BLaER1 treated with 17β-estradiol and CSF1 and Interleukin-3, amounts not matched to agents 10 nM and 100 nM (cell line): Measurements from ENCODE around the gene SEL1L3.

Experiments used
- H3K27ac ChIP-seq, 11 experiments: shearing (Covaris generic); formaldehyde crosslinking; 2 replicates each; pipeline ENCODE4 v1.8.1; 2022
- H3K27me3 ChIP-seq, 11 experiments: shearing (Covaris generic); formaldehyde crosslinking; 2 replicates each; pipeline ENCODE4 v1.8.1; 2022
- H3K36me3 ChIP-seq, 11 experiments: shearing (Covaris generic); formaldehyde crosslinking; 2 replicates each; pipeline ENCODE4 v1.8.1; 2022
- H3K4me1 ChIP-seq, 10 experiments: shearing (Covaris generic); formaldehyde crosslinking; 2 replicates each; pipeline ENCODE4 v1.8.1; 2022
- H3K4me2 ChIP-seq, 11 experiments: shearing (Covaris generic); formaldehyde crosslinking; 2 replicates each; pipeline ENCODE4 v1.8.1; 2022
- H3K4me3 ChIP-seq, 10 experiments: shearing (Covaris generic); formaldehyde crosslinking; 2 replicates each; pipeline ENCODE4 v1.8.1; 2022
- H3K9ac ChIP-seq, 11 experiments: shearing (Covaris generic); formaldehyde crosslinking; 2 replicates each; pipeline ENCODE4 v1.8.1; 2022
- H3K9me3 ChIP-seq, 11 experiments: shearing (Covaris generic); formaldehyde crosslinking; replicated peaks in 1 of 11; 2 replicates each; pipeline ENCODE4 v1.8.1; 2022
- H4K20me1 ChIP-seq, 11 experiments: shearing (Covaris generic); formaldehyde crosslinking; 2 replicates each; pipeline ENCODE4 v1.8.1; 2022
- Cebpa-rat ChIP-seq, 11 experiments: shearing (Covaris generic); IDR thresholded peaks; 2 replicates each; pipeline ENCODE4 v1.8.1; 2022

The SEL1L3 gene

DNA sequence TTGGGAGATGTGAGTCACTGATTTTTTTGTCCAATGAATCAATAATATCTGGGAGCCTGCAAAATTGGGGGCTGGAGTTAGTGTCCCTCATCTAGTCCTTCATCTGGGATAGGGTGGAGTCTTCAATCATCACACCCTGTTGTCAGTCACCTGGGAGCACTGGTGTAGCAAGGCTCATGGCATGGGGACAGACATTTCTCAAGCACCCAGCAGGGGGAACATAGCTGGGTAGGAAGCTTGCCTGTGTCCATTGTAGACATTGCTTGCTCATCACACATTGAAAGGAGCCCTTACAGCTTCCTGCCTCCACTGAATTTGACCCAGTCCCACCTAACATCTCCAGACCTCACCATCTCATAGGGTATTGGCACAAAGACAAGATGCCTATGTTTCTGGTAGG, 61.2 kb downstream of the SEL1L3 start:
- no peaks in the 10 kb centered on the region for H3K27me3 ChIP-seq
- peaks cover 7 to 93% (median 43%) of the 10 kb centered on the region in 11 experiments; a peak in 18 of 22 replicates for H3K36me3 ChIP-seq
- H3K4me1 ChIP-seq, result peaks cover 0 to 4% (median 0%) of the 10 kb centered on the region in 10 experiments; a peak in 1 of 20 replicates
- no peaks in the 10 kb centered on the region for H4K20me1 ChIP-seq
- no peak for TF ChIP-seq Cebpa-rat (IDR thresholded peaks at IDR 0.05)
- no peaks in the 10 kb centered on the region for H3K9me3 ChIP-seq
- H3K27ac ChIP-seq, result no peak overlapping the region
- H3K4me2 ChIP-seq, result no peak overlapping the region
- H3K9ac ChIP-seq, result no peak overlapping the region
- H3K4me3 ChIP-seq, result no peak overlapping the region

DNA sequence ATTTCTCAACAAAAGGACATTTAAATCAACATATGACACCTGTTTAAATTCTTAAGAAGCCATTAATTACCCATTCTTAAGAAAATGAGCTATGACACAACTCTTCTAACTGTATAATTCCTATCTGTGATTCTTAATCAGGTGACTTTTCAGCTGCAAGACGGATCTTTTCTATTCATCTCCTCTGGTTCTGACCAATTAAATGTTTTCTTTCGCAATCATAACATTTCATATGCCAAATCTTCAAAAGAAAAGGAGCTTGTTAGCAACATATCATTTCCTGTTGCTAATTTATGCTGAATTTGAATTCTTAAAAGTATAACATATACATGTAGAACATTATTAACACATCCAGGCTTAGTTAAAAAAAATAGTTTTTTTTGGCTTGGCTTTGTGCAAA, 62.5 kb downstream of the SEL1L3 start:
- peaks cover 0 to 4% (median 0%) of the 10 kb centered on the region in 10 experiments; a peak in 1 of 20 replicates for H3K4me1 ChIP-seq
- H3K9me3 ChIP-seq, result no peaks in the 10 kb centered on the region
- no peak overlapping the region for H3K9ac ChIP-seq
- H4K20me1 ChIP-seq, result no peaks in the 10 kb centered on the region
- no peaks in the 10 kb centered on the region for H3K27me3 ChIP-seq
- H3K27ac ChIP-seq, result no peak overlapping the region
- H3K36me3 ChIP-seq, result peaks cover 8 to 91% (median 37%) of the 10 kb centered on the region in 11 experiments; a peak in 18 of 22 replicates
- H3K4me2 ChIP-seq, result no peak overlapping the region
- TF ChIP-seq Cebpa-rat (IDR thresholded peaks at IDR 0.05), result no peak; a peak in 2 of 22 replicates
- H3K4me3 ChIP-seq, result no peak overlapping the region

GRCh38 chr4:25799522-25799921, 63.3 kb downstream of the SEL1L3 start:
- Histone ChIP-seq H3K36me3 (peaks cover 8 to 89% (median 39%) of the 10 kb centered on the region in 11 experiments; a peak in 18 of 22 replicates), H3K9me3 (no peaks in the 10 kb centered on the region), H4K20me1 (no peaks in the 10 kb centered on the region), H3K27ac (no peak overlapping the region), H3K4me3 (no peak overlapping the region), H3K4me2 (no peak overlapping the region), H3K4me1 (peaks cover 0 to 4% (median 0%) of the 10 kb centered on the region in 10 experiments; a peak in 1 of 20 replicates), H3K27me3 (no peaks in the 10 kb centered on the region), H3K9ac (no peak overlapping the region)
- TF ChIP-seq Cebpa-rat (IDR thresholded peaks at IDR 0.05), result no peak

DNA sequence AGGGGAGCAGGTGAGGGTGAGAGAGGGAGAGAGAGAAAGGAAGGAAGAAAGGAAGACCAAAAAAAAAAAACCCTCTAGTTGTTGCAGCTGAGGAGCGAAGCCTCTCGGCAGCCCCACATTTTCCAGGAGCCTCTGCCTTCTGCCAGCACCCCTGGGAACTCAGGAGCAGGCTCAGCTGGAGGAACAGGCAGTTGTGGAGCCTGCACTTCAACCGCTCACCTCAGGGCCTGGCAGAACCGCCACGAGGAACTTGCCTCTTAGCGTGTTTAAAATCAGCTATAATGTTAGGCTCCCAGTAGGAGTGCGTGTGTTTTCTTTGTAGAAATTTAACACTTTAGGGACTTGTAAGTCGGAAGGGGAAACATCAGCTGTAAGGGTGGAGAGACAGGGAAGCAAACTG, 65.7 kb downstream of the SEL1L3 start:
- H4K20me1 ChIP-seq, result no peaks in the 10 kb centered on the region
- H3K4me3 ChIP-seq, result no peak overlapping the region
- H3K36me3 ChIP-seq, result peaks cover 2 to 89% (median 36%) of the 10 kb centered on the region in 11 experiments; a peak in 18 of 22 replicates
- no peak overlapping the region for H3K4me2 ChIP-seq
- H3K4me1 ChIP-seq, result peaks cover 0 to 4% (median 0%) of the 10 kb centered on the region in 10 experiments; a peak in 1 of 20 replicates
- H3K9me3 ChIP-seq, result peaks cover 0 to 8% (median under 1%) of the 10 kb centered on the region in 11 experiments; a peak in 3 of 22 replicates
- no peak for TF ChIP-seq Cebpa-rat (IDR thresholded peaks at IDR 0.05)
- H3K9ac ChIP-seq, result no peak overlapping the region
- H3K27me3 ChIP-seq, result no peaks in the 10 kb centered on the region
- no peak overlapping the region for H3K27ac ChIP-seq

DNA sequence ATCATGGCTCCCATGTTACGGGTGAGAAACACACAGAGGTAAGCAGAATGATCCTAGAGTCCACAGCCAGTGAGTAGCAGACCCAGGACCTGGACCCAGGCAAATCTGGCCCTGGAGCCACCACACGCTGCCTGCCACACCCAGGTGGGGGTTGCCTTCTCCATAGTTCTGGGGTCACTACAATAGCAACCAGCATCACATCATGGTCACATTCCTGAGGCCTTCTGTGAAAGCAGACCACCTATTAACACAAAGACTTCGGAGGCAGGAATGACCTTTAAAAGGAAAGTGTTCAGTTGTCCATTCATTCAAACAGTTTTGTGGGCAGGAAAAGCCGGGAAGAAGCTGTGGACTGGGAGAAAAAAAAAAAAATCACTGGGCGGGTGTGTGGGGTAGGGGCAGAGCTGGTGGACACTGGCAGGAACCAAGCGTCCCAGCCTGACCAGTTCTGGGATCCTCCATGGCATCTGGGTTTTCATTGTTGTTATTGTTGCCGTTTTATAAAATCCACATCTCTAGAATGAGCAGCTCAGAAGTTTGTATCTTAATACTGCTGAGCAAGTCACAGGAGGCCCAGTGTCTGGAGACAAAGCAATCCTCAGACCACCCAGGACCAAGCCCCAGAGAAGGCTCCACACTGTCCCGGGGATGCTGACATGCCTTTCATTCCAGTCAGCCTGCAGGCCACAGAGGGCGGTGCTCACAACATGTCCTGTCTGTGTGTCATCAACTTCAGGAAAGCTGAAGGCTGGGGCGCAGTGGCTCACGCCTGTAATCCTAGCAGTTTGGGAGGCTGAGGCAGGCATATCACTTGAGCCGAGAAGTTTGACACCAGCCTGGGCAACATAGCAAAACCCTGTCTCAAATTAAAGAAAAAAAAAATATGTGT, 67.0 kb downstream of the SEL1L3 start:
- Histone ChIP-seq H3K9me3 (peaks cover 0 to 12% (median 4%) of the 10 kb centered on the region in 11 experiments; a peak in 3 of 22 replicates), H3K9ac (no peak overlapping the region), H3K4me3 (no peak overlapping the region), H3K27me3 (no peaks in the 10 kb centered on the region), H3K27ac (no peak overlapping the region), H3K36me3 (peaks cover 6 to 88% (median 38%) of the 10 kb centered on the region in 11 experiments; a peak in 17 of 22 replicates), H3K4me2 (no peak overlapping the region), H3K4me1 (peaks cover 0 to 4% (median 0%) of the 10 kb centered on the region in 10 experiments; a peak in 1 of 20 replicates), H4K20me1 (no peaks in the 10 kb centered on the region)
- TF ChIP-seq Cebpa-rat (IDR thresholded peaks at IDR 0.05), result no peak

- Histone ChIP-seq H3K4me3 (no peak overlapping the region), H3K36me3 (peaks cover 6 to 87% (median 38%) of the 10 kb centered on the region in 11 experiments; a peak in 18 of 22 replicates), H3K9ac (no peak overlapping the region), H3K27ac (no peak overlapping the region), H3K9me3 (peaks cover 0 to 12% (median 4%) of the 10 kb centered on the region in 11 experiments; a peak in 3 of 22 replicates), H3K4me2 (no peak overlapping the region), H4K20me1 (no peaks in the 10 kb centered on the region), H3K27me3 (no peaks in the 10 kb centered on the region), H3K4me1 (peaks cover 0 to 4% (median 0%) of the 10 kb centered on the region in 10 experiments; a peak in 1 of 20 replicates)
- TF ChIP-seq Cebpa-rat (IDR thresholded peaks at IDR 0.05), result no peak
These were observed 67.7 kb downstream of the SEL1L3 start for GRCh38 chr4:25795091-25795490.

- H4K20me1 ChIP-seq, result no peaks in the 10 kb centered on the region
- H3K27ac ChIP-seq, result no peak overlapping the region
- H3K9ac ChIP-seq, result no peak overlapping the region
- H3K4me1 ChIP-seq, result peaks cover 0 to 4% (median 0%) of the 10 kb centered on the region in 10 experiments; a peak in 1 of 20 replicates
- no peak for TF ChIP-seq Cebpa-rat (IDR thresholded peaks at IDR 0.05)
- H3K36me3 ChIP-seq, result peaks cover 9 to 87% (median 45%) of the 10 kb centered on the region in 11 experiments; a peak in 19 of 22 replicates
- no peak overlapping the region for H3K4me2 ChIP-seq
- peaks cover 0 to 15% (median 6%) of the 10 kb centered on the region in 11 experiments; a peak in 3 of 22 replicates for H3K9me3 ChIP-seq
- no peak overlapping the region for H3K4me3 ChIP-seq
- no peaks in the 10 kb centered on the region for H3K27me3 ChIP-seq
These were observed 69.9 kb downstream of the SEL1L3 start for GRCh38 chr4:25792876-25793275.

DNA sequence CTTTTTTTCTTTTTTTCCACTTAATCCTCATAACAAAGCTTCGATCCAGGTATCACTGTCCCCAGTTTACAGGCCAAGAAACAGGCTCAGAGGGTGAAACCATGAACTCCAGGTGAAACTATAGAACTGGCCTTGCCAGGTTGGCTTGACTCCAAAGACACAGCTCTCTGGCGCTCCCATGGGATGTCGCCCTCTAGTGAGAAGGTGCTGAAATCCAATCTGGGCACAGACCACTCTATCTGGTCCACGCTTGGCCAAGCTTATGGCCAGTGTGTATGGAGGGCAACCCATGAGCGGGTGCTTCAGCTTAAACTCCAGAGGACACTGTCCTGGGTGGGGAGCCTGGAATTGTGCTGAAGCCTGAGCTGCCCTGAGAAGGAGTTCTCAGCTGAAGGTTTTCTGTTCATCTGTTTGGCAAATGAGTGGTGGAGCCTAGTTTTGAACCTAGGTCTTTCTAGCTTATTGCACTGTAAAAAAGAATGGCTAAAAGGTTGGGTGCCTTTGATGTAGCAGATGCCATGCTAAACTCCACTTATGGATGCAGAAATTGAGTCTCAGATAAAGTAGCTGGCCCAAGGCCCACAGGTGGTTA, 70.5 kb downstream of the SEL1L3 start:
- Histone ChIP-seq H3K27ac (no peak overlapping the region), H3K4me1 (peaks cover 0 to 4% (median 0%) of the 10 kb centered on the region in 10 experiments; a peak in 1 of 20 replicates), H3K4me3 (no peak overlapping the region), H3K36me3 (peaks cover 13 to 87% (median 45%) of the 10 kb centered on the region in 11 experiments; a peak in 19 of 22 replicates), H3K9me3 (peaks cover 0 to 15% (median 6%) of the 10 kb centered on the region in 11 experiments; a peak in 3 of 22 replicates), H4K20me1 (no peaks in the 10 kb centered on the region), H3K4me2 (no peak overlapping the region), H3K27me3 (no peaks in the 10 kb centered on the region), H3K9ac (no peak overlapping the region)
- TF ChIP-seq Cebpa-rat (IDR thresholded peaks at IDR 0.05), result no peak

DNA sequence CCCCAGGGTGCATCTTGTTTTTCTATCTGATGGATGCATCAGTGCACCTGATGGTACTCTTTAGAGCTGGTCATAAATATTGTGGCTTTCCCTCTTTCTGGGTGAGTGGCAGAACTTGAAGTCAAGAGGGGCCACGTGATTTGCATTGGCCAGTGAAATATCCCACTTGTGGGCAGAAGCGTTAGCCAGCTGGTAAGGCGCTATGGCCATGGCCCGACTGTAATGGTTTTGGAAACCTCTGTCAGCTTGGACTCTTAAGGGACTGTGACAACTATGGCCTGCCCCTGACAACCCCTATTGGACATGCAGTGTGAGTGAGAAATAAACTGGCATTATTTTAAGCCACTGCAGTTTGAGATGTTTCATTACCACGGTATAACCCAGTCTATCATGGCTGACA, 72.8 kb downstream of the SEL1L3 start:
- TF ChIP-seq Cebpa-rat (IDR thresholded peaks at IDR 0.05), result no peak
- Histone ChIP-seq H3K4me1 (peaks cover 0 to 12% (median 10%) of the 10 kb centered on the region in 10 experiments; a peak in 12 of 20 replicates), H3K4me3 (no peak overlapping the region), H3K27ac (no peak overlapping the region), H3K9ac (no peak overlapping the region), H3K4me2 (no peak overlapping the region), H3K9me3 (peaks cover 0 to 15% (median 6%) of the 10 kb centered on the region in 11 experiments; a peak in 3 of 22 replicates), H3K36me3 (peaks cover 13 to 91% (median 51%) of the 10 kb centered on the region in 11 experiments; a peak in 19 of 22 replicates), H3K27me3 (no peaks in the 10 kb centered on the region), H4K20me1 (no peaks in the 10 kb centered on the region)
